Epithelial cell of proximal tubule (primary cell): ENCODE measurements around the gene LCOR. TPM values are rescaled to one million over a fixed set of nuclear protein-coding genes. Genes with fewer than 3 reads are reported as not detected.
"Not testable (repeated sequence)": the region's sequence is repeated elsewhere in the genome, so short reads cannot be mapped to it uniquely, and the experiment has no call there.

Experiments used
- DNase-seq: peaks from one replicate; pipeline ENCODE4 v3.0.0-alpha.2; 2011; ENCODE audit warnings: low read depth
- H3K4me3 ChIP-seq: 2 replicates; pipeline ENCODE4 v1.5.1; 2011; ENCODE audit warnings: low read depth, mild to moderate bottlenecking, low read length
- CTCF ChIP-seq: conservative IDR thresholded peaks from 2 replicates; pipeline ENCODE4 v1.5.1; 2012; ENCODE audit warnings: low read depth, mild to moderate bottlenecking, low read length
- total RNA-seq: library from RNA; depleted of rRNA; stranded (reverse); fragments of >200 nt; gene quantifications from 2 replicates; pipeline ENCODE4 v1.2.3, GENCODE V29; 2015

LCOR gene
- total RNA-seq, 1 donor from 2014 or later = 17.2 TPM

GRCh38 chr10:96924861-96925260 is 92.8 kb downstream of the LCOR start:
- H3K4me3 ChIP-seq = no peak overlapping the region
- DNase-seq = no peak
- TF ChIP-seq CTCF = no peak

- TF ChIP-seq CTCF = no peak
- no peak for DNase-seq
- H3K4me3 ChIP-seq = no peak overlapping the region
These were observed 98.4 kb downstream of the LCOR start for GRCh38 chr10:96930469-96930868.

- H3K4me3 ChIP-seq = no peak overlapping the region
- no peak for TF ChIP-seq CTCF
These were observed 103.0 kb downstream of the LCOR start for GRCh38 chr10:96935148-96935547.

GRCh38 chr10:96935810-96936209 is 103.7 kb downstream of the LCOR start:
- no peak for TF ChIP-seq CTCF
- no peak for DNase-seq
- H3K4me3 ChIP-seq = no peak overlapping the region

More at GRCh38 chr10:96935148-96935547, 103.0 kb downstream of the LCOR start:
- no peak for DNase-seq

- DNase-seq, H3K4me3 ChIP-seq: not testable (repeated sequence)
These were observed 111.1 kb downstream of the LCOR start for GRCh38 chr10:96943161-96943560.

- TF ChIP-seq CTCF = no peak
- no peak for DNase-seq
- H3K4me3 ChIP-seq = no peak overlapping the region
These were observed 114.9 kb downstream of the LCOR start for GRCh38 chr10:96947036-96947435.

- no peak overlapping the region for H3K4me3 ChIP-seq
- TF ChIP-seq CTCF = no peak
- no peak for DNase-seq
These were observed 117.1 kb downstream of the LCOR start for GRCh38 chr10:96949039-96949683.
